Measurements from ENCODE around the gene OR10A5. TPM values are rescaled to one million over a fixed set of nuclear protein-coding genes. Genes with fewer than 3 reads are reported as not detected.
"Not testable (repeated sequence)": the region's sequence is repeated elsewhere in the genome, so short reads cannot be mapped to it uniquely, and the experiment has no call there.

OR10A5 gene
- total RNA-seq, 1 donor from 2014 or later, result not detected

GRCh38 chr11:6875761-6876160, 30.3 kb downstream of the OR10A5 start:
- DNase-seq (ENCODE audit: low read depth in 2 of 2), result no peak

- no peak for DNase-seq (ENCODE audit: low read depth in 2 of 2)
Observed at GRCh38 chr11:6876325-6876724, 30.8 kb downstream of the OR10A5 start, which contains the start of gene OR10A4. Gene OR10A4, plus strand, starts transcription at chr11:6876625. Its CDS starts 23 bp downstream, at chr11:6876648.

- no peak for DNase-seq (ENCODE audit: low read depth in 2 of 2)
Observed at GRCh38 chr11:6876914-6877313, 31.4 kb downstream of the OR10A5 start.

GRCh38 chr11:6882751-6883150, 37.3 kb downstream of the OR10A5 start:
- no peak for DNase-seq (ENCODE audit: low read depth in 2 of 2)

- DNase-seq (ENCODE audit: low read depth in 2 of 2), result not testable (repeated sequence)
Observed at GRCh38 chr11:6887711-6888110, 42.2 kb downstream of the OR10A5 start.

- no peak for DNase-seq (ENCODE audit: low read depth in 2 of 2)
Observed at GRCh38 chr11:6888830-6889229, 43.3 kb downstream of the OR10A5 start.

GRCh38 chr11:6889835-6890234, 44.4 kb downstream of the OR10A5 start:
- DNase-seq (ENCODE audit: low read depth in 2 of 2), result no peak

GRCh38 chr11:6892400-6892799, 46.9 kb downstream of the OR10A5 start, which contains the start of gene OR2D2:
Gene OR2D2, minus strand, starts transcription at chr11:6892500. Its CDS starts 0 bp downstream, at chr11:6892500.
- no peak for DNase-seq (ENCODE audit: low read depth in 2 of 2)

GRCh38 chr11:6894097-6894496, 48.6 kb downstream of the OR10A5 start:
- no peak for DNase-seq (ENCODE audit: low read depth in 2 of 2)

GRCh38 chr11:6895010-6895409, 49.5 kb downstream of the OR10A5 start:
- DNase-seq (ENCODE audit: low read depth in 2 of 2), result no peak

Other genes starting within 250 kb of the OR10A5 start
- 6.1 and 10.3 TPM in 2 replicates for gene RRP8, start 242.1 kb upstream of the OR10A5 start, total RNA-seq
- 95.9 and 109 TPM in 2 replicates for gene ILK, start 241.9 kb upstream of the OR10A5 start, total RNA-seq
- 27.7 and 34.1 TPM in 2 replicates for gene TAF10, start 233.5 kb upstream of the OR10A5 start, total RNA-seq
- gene TPP1, start 226.3 kb upstream of the OR10A5 start, total RNA-seq, result 61.2 and 69.2 TPM in 2 replicates
- gene DCHS1, start 189.9 kb upstream of the OR10A5 start, total RNA-seq, result 28.3 and 46.2 TPM in 2 replicates
- 44.7 and 47.4 TPM in 2 replicates for gene MRPL17, start 162.3 kb upstream of the OR10A5 start, total RNA-seq
- gene OR2AG2, start 73.7 kb upstream of the OR10A5 start, total RNA-seq, result under 0.01 and 0.20 TPM in 2 replicates
- not detected in 2 replicates for gene OR2AG1, start 62.7 kb upstream of the OR10A5 start, total RNA-seq
- under 0.01 TPM in 2 replicates for gene OR6A2, start 46.0 kb upstream of the OR10A5 start, total RNA-seq
- gene OR10A2, start 17.4 kb downstream of the OR10A5 start, total RNA-seq, result not detected in 2 replicates
- gene OR10A4, start 30.9 kb downstream of the OR10A5 start, total RNA-seq, result not detected in 2 replicates
- under 0.01 TPM in 1 of 2 replicates, not detected in the other for gene OR2D2, start 46.8 kb downstream of the OR10A5 start, total RNA-seq
- gene OR2D3, start 75.3 kb downstream of the OR10A5 start, total RNA-seq, result not detected in 2 replicates
- gene ZNF215, start 80.7 kb downstream of the OR10A5 start, total RNA-seq, result 0.79 and 2.0 TPM in 2 replicates
- 0.20 and 0.65 TPM in 2 replicates for gene ZNF214, start 174.7 kb downstream of the OR10A5 start, total RNA-seq
- under 0.01 TPM in 1 of 2 replicates, not detected in the other for gene NLRP14, start 174.8 kb downstream of the OR10A5 start, total RNA-seq
- gene RBMXL2, start 243.3 kb downstream of the OR10A5 start, total RNA-seq, result not detected in 2 replicates

All from lung microvascular endothelial cell (primary cell).